ENCODE data around the gene TMEM114.
A peak's percentile ranks its signal among the peaks of the same experiment; 100 is the strongest.

DNA sequence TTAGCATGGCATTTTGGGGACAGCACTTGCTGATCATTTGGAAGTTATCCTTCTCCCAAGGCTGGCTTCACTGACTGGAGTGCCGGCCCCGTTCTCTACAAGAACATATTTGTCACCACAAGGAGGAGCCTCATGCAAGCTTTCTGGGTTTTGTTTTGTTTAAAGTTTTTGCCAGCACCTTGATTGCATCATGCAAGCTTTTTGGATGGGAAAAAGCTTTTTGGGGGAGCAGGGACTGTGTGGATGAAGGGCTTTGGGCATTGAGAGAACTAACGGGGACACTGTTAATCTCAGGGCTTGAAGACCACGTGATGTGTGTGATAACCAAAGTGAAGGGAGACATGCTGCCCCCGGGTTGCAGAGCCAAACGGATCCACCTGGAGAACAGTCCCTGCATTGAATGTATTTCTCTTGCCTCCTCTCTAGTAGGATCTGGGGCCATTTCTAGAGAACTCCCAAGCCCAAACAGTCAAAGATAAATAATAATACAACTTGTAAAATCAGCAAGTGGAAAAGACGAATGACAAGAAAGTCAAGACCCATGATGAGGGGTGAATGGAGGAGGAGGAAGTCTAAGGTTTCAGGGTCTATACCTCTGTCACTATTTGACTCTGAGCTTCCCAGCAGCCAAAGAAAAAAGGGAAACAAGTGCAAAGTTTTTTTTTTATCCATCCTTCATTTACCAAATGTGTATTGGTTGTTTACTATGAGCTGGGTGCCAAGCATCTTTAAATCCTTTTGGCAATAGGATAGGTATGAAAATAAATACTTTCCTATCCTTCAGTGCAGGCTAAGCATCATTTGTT, 17.2 kb downstream of the TMEM114 start:
- TF ChIP-seq, protein P1, sequence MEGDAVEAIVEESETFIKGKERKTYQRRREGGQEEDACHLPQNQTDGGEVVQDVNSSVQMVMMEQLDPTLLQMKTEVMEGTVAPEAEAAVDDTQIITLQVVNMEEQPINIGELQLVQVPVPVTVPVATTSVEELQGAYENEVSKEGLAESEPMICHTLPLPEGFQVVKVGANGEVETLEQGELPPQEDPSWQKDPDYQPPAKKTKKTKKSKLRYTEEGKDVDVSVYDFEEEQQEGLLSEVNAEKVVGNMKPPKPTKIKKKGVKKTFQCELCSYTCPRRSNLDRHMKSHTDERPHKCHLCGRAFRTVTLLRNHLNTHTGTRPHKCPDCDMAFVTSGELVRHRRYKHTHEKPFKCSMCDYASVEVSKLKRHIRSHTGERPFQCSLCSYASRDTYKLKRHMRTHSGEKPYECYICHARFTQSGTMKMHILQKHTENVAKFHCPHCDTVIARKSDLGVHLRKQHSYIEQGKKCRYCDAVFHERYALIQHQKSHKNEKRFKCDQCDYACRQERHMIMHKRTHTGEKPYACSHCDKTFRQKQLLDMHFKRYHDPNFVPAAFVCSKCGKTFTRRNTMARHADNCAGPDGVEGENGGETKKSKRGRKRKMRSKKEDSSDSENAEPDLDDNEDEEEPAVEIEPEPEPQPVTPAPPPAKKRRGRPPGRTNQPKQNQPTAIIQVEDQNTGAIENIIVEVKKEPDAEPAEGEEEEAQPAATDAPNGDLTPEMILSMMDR (IDR thresholded peaks at IDR 0.05) = peak in 5 of 6 experiments; percentile 10 to 54 (median 36)
- TF ChIP-seq POLR2A (IDR thresholded peaks at IDR 0.05) = no peak
